WTC11 (cell line): ENCODE data around the gene SH3BP5. TPM values are rescaled to one million over a fixed set of nuclear protein-coding genes. Genes with fewer than 3 reads are reported as not detected.

ENCODE experiments used
- ATAC-seq: fragments of 200-7000 bp; cut with Tn5 transposase; 2 replicates; pipeline ENCODE4 v1.10.0; 2021; ENCODE audit warnings: mild to moderate bottlenecking, moderate library complexity
- CTCF ChIA-PET: fragments of 300-600 bp; sonication (Branson Sonifier 250); formaldehyde crosslinking; loops from one replicate; lab custom pipeline; 2021; ENCODE audit warnings: antibody characterized with exemption; lab: Charles Lee
- POLR2A ChIA-PET: fragments of 350-600 bp; sonication (Branson Sonifier 250); formaldehyde crosslinking; loops from one replicate; lab custom pipeline; 2021; ENCODE audit warnings: antibody characterized with exemption; lab: Charles Lee
- DNase-seq: peaks from one replicate; pipeline ENCODE4 v3.0.0; 2021; ENCODE audit warnings: low spot score
- H3K27ac Mint-ChIP-seq: 2 replicates; pipeline ENCODE4 v1.8.0; 2021; ENCODE audit warnings: mixed read lengths
- H3K27me3 Mint-ChIP-seq: 2 replicates; pipeline ENCODE4 v1.8.0; 2021; ENCODE audit warnings: low read depth, mild to moderate bottlenecking, moderate library complexity, mixed read lengths
- H3K36me3 Mint-ChIP-seq: 2 replicates; pipeline ENCODE4 v1.8.0; 2021; ENCODE audit warnings: mixed read lengths
- H3K4me1 Mint-ChIP-seq: 2 replicates; pipeline ENCODE4 v1.8.0; 2022; ENCODE audit warnings: mixed read lengths
- H3K4me3 Mint-ChIP-seq: 2 replicates; pipeline ENCODE4 v1.8.0; 2021; ENCODE audit warnings: mild to moderate bottlenecking, moderate library complexity, mixed read lengths
- H3K9me3 Mint-ChIP-seq: 2 replicates; pipeline ENCODE4 v1.8.0; 2021; ENCODE audit warnings: mixed read lengths
- E2F1 ChIP-seq: sonication (generic); formaldehyde crosslinking; IDR thresholded peaks from 2 replicates; pipeline ENCODE4 v1.8.0; 2022; ENCODE audit warnings: mild to moderate bottlenecking, missing genetic modification reagents
- E2F4 ChIP-seq: sonication (generic); formaldehyde crosslinking; IDR thresholded peaks from 2 replicates; pipeline ENCODE4 v1.8.1; 2022; ENCODE audit warnings: low read depth, mild to moderate bottlenecking, moderate library complexity, missing genetic modification reagents, borderline replicate concordance
- FOXP1 ChIP-seq: sonication (generic); formaldehyde crosslinking; IDR thresholded peaks from 2 replicates; pipeline ENCODE4 v1.8.0; 2022; ENCODE audit warnings: missing genetic modification reagents, mild to moderate bottlenecking, moderate library complexity, borderline replicate concordance
- HMGXB4 ChIP-seq: sonication (generic); formaldehyde crosslinking; IDR thresholded peaks from 2 replicates; pipeline ENCODE4 v1.8.1; 2023; ENCODE audit warnings: mild to moderate bottlenecking, moderate library complexity, missing genetic modification reagents
- JUN ChIP-seq: sonication (generic); formaldehyde crosslinking; IDR thresholded peaks from 2 replicates; pipeline ENCODE4 v1.8.0; 2023; ENCODE audit warnings: mild to moderate bottlenecking, missing genetic modification reagents
- KAT7 ChIP-seq: sonication (generic); formaldehyde crosslinking; IDR thresholded peaks from 2 replicates; pipeline ENCODE4 v1.8.1; 2023; ENCODE audit warnings: missing genetic modification reagents, mild to moderate bottlenecking, borderline replicate concordance
- MLX ChIP-seq: sonication (generic); formaldehyde crosslinking; IDR thresholded peaks from 2 replicates; pipeline ENCODE4 v1.8.1; 2023; ENCODE audit warnings: mild to moderate bottlenecking, missing genetic modification reagents, moderate library complexity
- NFATC4 ChIP-seq: fragments of 250-450 bp; sonication (Bioruptor Pico); IDR thresholded peaks from 2 replicates; pipeline ENCODE4 v1.9.0; 2021; ENCODE audit warnings: mild to moderate bottlenecking
- NR2C2 ChIP-seq: sonication (generic); formaldehyde crosslinking; IDR thresholded peaks from 2 replicates; pipeline ENCODE4 v1.8.0; 2022; ENCODE audit warnings: mild to moderate bottlenecking, missing genetic modification reagents
- SOX15 ChIP-seq: fragments of 250-450 bp; sonication (Bioruptor Pico); IDR thresholded peaks from 2 replicates; pipeline ENCODE4 v1.9.0; 2021; ENCODE audit warnings: mild to moderate bottlenecking
- TEAD1 ChIP-seq: sonication (generic); formaldehyde crosslinking; IDR thresholded peaks from 2 replicates; pipeline ENCODE4 v1.8.0; 2022; ENCODE audit warnings: mild to moderate bottlenecking, missing genetic modification reagents
- TP53 ChIP-seq: sonication (generic); formaldehyde crosslinking; IDR thresholded peaks from 2 replicates; pipeline ENCODE4 v1.8.1; 2023; ENCODE audit warnings: mild to moderate bottlenecking, missing genetic modification reagents
- ZNF219 ChIP-seq: sonication (generic); formaldehyde crosslinking; IDR thresholded peaks from 2 replicates; pipeline ENCODE4 v1.8.0; 2023; ENCODE audit warnings: missing genetic modification reagents, mild to moderate bottlenecking, borderline replicate concordance
- ZNF281 ChIP-seq: sonication (generic); formaldehyde crosslinking; IDR thresholded peaks from 2 replicates; pipeline ENCODE4 v1.8.0; 2023; ENCODE audit warnings: mild to moderate bottlenecking, missing genetic modification reagents
- ZNF512 ChIP-seq: sonication (generic); formaldehyde crosslinking; IDR thresholded peaks from 2 replicates; pipeline ENCODE4 v1.8.1; 2022; ENCODE audit warnings: missing genetic modification reagents, borderline replicate concordance
- ZNF671 ChIP-seq: fragments of 250-450 bp; sonication (Bioruptor Pico); IDR thresholded peaks from 2 replicates; pipeline ENCODE4 v1.8.0; 2021; ENCODE audit warnings: mild to moderate bottlenecking
- total RNA-seq: library from RNA; stranded (reverse); gene quantifications from 3 replicates; pipeline ENCODE4 v1.2.3, GENCODE V29; 2021

The SH3BP5 gene
- total RNA-seq, 1 experiment from 2014 or later, result 7.2 TPM

- Mint-ChIP-seq H3K27me3 (no peaks in the 10 kb centered on the region), H3K9me3 (no peaks in the 10 kb centered on the region), H3K4me3 (no peak overlapping the region), H3K36me3 (peaks cover 18% of the 10 kb centered on the region), H3K27ac (no peak overlapping the region)
- no peak for DNase-seq
- CTCF ChIA-PET, result interaction anchor here (0.7 kb wide), 1 partner anchor 121 kb away, joined by 3 read pairs; no protein-coding TSS in a partner anchor
- POLR2A ChIA-PET, result no interaction called here
- TF ChIP-seq MLX (CRISPR knock-in tag) (no peak), ZNF219 (CRISPR knock-in tag) (no peak), NFATC4 (CRISPR knock-in tag) (no peak), NR2C2 (CRISPR knock-in tag) (no peak), JUN (no peak), HMGXB4 (CRISPR knock-in tag) (no peak), KAT7 (CRISPR knock-in tag) (no peak), ZNF281 (no peak), E2F4 (CRISPR knock-in tag) (no peak), TP53 (CRISPR knock-in tag) (no peak), TEAD1 (CRISPR knock-in tag) (no peak), FOXP1 (CRISPR knock-in tag) (no peak), ZNF512 (CRISPR knock-in tag) (no peak), ZNF671 (CRISPR knock-in tag) (no peak), E2F1 (CRISPR knock-in tag) (no peak), SOX15 (CRISPR knock-in tag) (no peak)
- TF ChIP-seq, all 79 proteins: peak for 0
- ATAC-seq, result no peak
- no peaks in the 10 kb centered on the region for H3K4me1 Mint-ChIP-seq
Observed at GRCh38 chr3:15223685-15224572, 108.5 kb downstream of the SH3BP5 start.
